Brain microvascular endothelial cell (primary cell): Measurements from ENCODE around the gene KIRREL3.

Experiments used
- DNase-seq: peaks from one replicate; pipeline ENCODE4 v3.0.0-alpha.2; 2020
- H3K27ac ChIP-seq: fragments of 250-450 bp; sonication (Bioruptor Pico); 2 replicates; pipeline ENCODE4 v1.5.1; 2020; ENCODE audit warnings: mild to moderate bottlenecking, moderate library complexity
- H3K27me3 ChIP-seq: fragments of 250-450 bp; sonication (Bioruptor Pico); replicated peaks from 2 replicates; pipeline ENCODE4 v1.5.1; 2020; ENCODE audit warnings: mild to moderate bottlenecking
- H3K36me3 ChIP-seq: fragments of 250-450 bp; sonication (Bioruptor Pico); replicated peaks from 2 replicates; pipeline ENCODE4 v1.5.1; 2020; ENCODE audit warnings: mild to moderate bottlenecking
- H3K4me3 ChIP-seq: 2 replicates; pipeline ENCODE4 v1.5.1; 2011; ENCODE audit warnings: low read depth, mild to moderate bottlenecking, control low read depth, low read length, moderate library complexity
- CTCF ChIP-seq: IDR thresholded peaks from 2 replicates; pipeline ENCODE4 v1.5.1; 2011; ENCODE audit warnings: low read depth, mild to moderate bottlenecking, moderate library complexity, low read length, control low read depth, inconsistent platforms; ENCODE audit errors: missing control alignments
- in situ Hi-C: cut with HindIII; loops from 2 replicates; pipeline ENCODE4 v1.10.0; 2017; ENCODE audit warnings: low sequenced_read_pairs, low pct_ligation_motif_present

KIRREL3 gene

GRCh38 chr11:126438272-126438671 is 562.3 kb downstream of the KIRREL3 start:
- DNase-seq, result no peak
- TF ChIP-seq CTCF, result no peak
- Histone ChIP-seq H3K36me3 (no peaks in the 10 kb centered on the region), H3K27me3 (peaks cover 3% of the 10 kb centered on the region), H3K27ac (no peak overlapping the region), H3K4me3 (no peak overlapping the region)
- in situ Hi-C loops, result no loop called here

DNA sequence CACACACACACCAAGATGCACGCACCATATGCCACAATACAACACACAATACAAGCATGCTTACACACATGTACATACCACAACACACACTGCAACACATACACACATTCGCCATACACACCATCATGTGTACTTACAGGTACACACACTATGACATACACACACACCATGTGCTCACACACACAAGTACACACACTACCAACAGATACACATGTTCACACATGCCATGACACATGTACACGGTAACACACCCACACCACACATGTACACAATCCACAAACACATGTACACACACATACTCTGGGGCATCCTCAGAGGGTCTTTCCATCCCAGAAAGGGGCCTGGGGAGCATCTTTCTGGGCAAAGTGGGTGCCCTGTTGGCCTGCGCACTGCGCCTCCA is 562.8 kb downstream of the KIRREL3 start:
- no peak for TF ChIP-seq CTCF
- no peak overlapping the region for H3K4me3 ChIP-seq
- H3K27me3 ChIP-seq, result peaks cover 2% of the 10 kb centered on the region
- DNase-seq, result no peak
- no peaks in the 10 kb centered on the region for H3K36me3 ChIP-seq
- H3K27ac ChIP-seq, result no peak overlapping the region
- in situ Hi-C loops, result no loop called here

GRCh38 chr11:126436209-126436755 is 564.3 kb downstream of the KIRREL3 start:
- H3K36me3 ChIP-seq, result no peaks in the 10 kb centered on the region
- TF ChIP-seq CTCF, result no peak
- in situ Hi-C loops, result no loop called here
- no peak for DNase-seq
- no peaks in the 10 kb centered on the region for H3K27me3 ChIP-seq
- H3K27ac ChIP-seq, result no peak overlapping the region
- no peak overlapping the region for H3K4me3 ChIP-seq

GRCh38 chr11:126434950-126435335 is 565.6 kb downstream of the KIRREL3 start:
- Histone ChIP-seq H3K36me3 (no peaks in the 10 kb centered on the region), H3K27ac (no peak overlapping the region), H3K4me3 (no peak overlapping the region), H3K27me3 (no peaks in the 10 kb centered on the region)
- no peak for DNase-seq
- in situ Hi-C loops, result no loop called here
- TF ChIP-seq CTCF, result no peak

GRCh38 chr11:126433989-126434949 is 566.3 kb downstream of the KIRREL3 start:
- Histone ChIP-seq H3K36me3 (no peaks in the 10 kb centered on the region), H3K4me3 (no peak overlapping the region), H3K27ac (no peak overlapping the region), H3K27me3 (no peaks in the 10 kb centered on the region)
- no peak for TF ChIP-seq CTCF
- DNase-seq, result no peak
- in situ Hi-C loops, result no loop called here
